ENCODE results near the gene HPS1.

HPS1 gene

GRCh38 chr10:98485959-98486358 lies 39.2 kb upstream of the HPS1 start:
- TF ChIP-seq ZFX (IDR thresholded peaks at IDR 0.05) (no peak), CTCF (conservative IDR thresholded peaks at IDR 0.05) (no peak)
- H3K27ac ChIP-seq: no peak overlapping the region

- no peak for TF ChIP-seq ZFX (IDR thresholded peaks at IDR 0.05)
- TF ChIP-seq CTCF (conservative IDR thresholded peaks at IDR 0.05): no peak
- H3K27ac ChIP-seq: no peak overlapping the region
Measured at GRCh38 chr10:98483658-98484057, 36.9 kb upstream of the HPS1 start.

- no peak overlapping the region for H3K27ac ChIP-seq
Measured at GRCh38 chr10:98482096-98482495, 35.4 kb upstream of the HPS1 start.

GRCh38 chr10:98481404-98481945 lies 34.7 kb upstream of the HPS1 start:
- TF ChIP-seq ZFX (IDR thresholded peaks at IDR 0.05) (no peak), CTCF (conservative IDR thresholded peaks at IDR 0.05) (no peak)
- no peak overlapping the region for H3K27ac ChIP-seq

More at GRCh38 chr10:98482096-98482495, 35.4 kb upstream of the HPS1 start:
- no peak for TF ChIP-seq ZFX (IDR thresholded peaks at IDR 0.05)
- no peak for TF ChIP-seq CTCF (conservative IDR thresholded peaks at IDR 0.05)

GRCh38 chr10:98478430-98479222 lies 31.9 kb upstream of the HPS1 start:
- no peak overlapping the region for H3K27ac ChIP-seq
- no peak for TF ChIP-seq CTCF (conservative IDR thresholded peaks at IDR 0.05)
- TF ChIP-seq ZFX (IDR thresholded peaks at IDR 0.05): no peak

GRCh38 chr10:98477861-98478260 lies 31.1 kb upstream of the HPS1 start:
- TF ChIP-seq CTCF (conservative IDR thresholded peaks at IDR 0.05): no peak
- TF ChIP-seq ZFX (IDR thresholded peaks at IDR 0.05): no peak
- no peak overlapping the region; the same call in 1 of the 2 replicates for H3K27ac ChIP-seq

- TF ChIP-seq CTCF (conservative IDR thresholded peaks at IDR 0.05) (no peak), ZFX (IDR thresholded peaks at IDR 0.05) (no peak)
- H3K27ac ChIP-seq: no peak overlapping the region
Measured at GRCh38 chr10:98474628-98475027, 27.9 kb upstream of the HPS1 start.

All from C4-2B (cell line).